NB4 (cell line): ENCODE data around the gene TNS1.

ENCODE experiments used
- POLR2A ChIP-seq: IDR thresholded peaks from 2 replicates; pipeline ENCODE4 v1.6.1; 2011; ENCODE audit warnings: mild to moderate bottlenecking; ENCODE audit not compliant: insufficient read length; ENCODE audit errors: extremely low read depth
- TF ChIP-seq, protein P1 (sequence below): IDR thresholded peaks from one replicate; pipeline ENCODE4 v1.5.1; 2012; ENCODE audit warnings: low read depth, low read length
- TF ChIP-seq, protein P2 (sequence below): IDR thresholded peaks from 2 replicates; pipeline ENCODE4 v1.6.1; 2011; ENCODE audit warnings: low read depth, low read length

DNA sequence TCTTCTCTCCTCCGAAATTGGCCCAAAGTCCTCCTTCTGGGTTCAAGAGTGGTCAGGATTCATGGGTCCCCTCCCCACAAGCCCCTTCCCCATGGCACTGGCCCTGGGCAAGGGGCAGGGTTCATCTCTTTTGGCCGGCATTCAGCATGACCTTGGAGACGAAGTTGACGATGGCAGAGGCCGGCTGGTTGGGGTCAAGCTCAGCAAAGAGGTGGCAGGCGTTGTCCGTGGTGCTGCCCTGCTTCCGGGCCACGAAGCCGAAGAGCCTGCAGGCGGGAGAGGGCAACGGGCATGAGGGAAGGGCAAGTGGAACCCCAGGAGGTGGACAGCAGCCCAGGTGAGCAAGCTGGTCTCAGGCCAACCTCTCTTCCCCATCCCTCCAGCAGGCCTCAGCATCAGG, 198.5 kb downstream of the TNS1 start:
- TF ChIP-seq, protein P1, sequence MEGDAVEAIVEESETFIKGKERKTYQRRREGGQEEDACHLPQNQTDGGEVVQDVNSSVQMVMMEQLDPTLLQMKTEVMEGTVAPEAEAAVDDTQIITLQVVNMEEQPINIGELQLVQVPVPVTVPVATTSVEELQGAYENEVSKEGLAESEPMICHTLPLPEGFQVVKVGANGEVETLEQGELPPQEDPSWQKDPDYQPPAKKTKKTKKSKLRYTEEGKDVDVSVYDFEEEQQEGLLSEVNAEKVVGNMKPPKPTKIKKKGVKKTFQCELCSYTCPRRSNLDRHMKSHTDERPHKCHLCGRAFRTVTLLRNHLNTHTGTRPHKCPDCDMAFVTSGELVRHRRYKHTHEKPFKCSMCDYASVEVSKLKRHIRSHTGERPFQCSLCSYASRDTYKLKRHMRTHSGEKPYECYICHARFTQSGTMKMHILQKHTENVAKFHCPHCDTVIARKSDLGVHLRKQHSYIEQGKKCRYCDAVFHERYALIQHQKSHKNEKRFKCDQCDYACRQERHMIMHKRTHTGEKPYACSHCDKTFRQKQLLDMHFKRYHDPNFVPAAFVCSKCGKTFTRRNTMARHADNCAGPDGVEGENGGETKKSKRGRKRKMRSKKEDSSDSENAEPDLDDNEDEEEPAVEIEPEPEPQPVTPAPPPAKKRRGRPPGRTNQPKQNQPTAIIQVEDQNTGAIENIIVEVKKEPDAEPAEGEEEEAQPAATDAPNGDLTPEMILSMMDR, result no peak
- no peak for TF ChIP-seq POLR2A
- TF ChIP-seq, protein P2, sequence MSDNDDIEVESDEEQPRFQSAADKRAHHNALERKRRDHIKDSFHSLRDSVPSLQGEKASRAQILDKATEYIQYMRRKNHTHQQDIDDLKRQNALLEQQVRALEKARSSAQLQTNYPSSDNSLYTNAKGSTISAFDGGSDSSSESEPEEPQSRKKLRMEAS, result no peak
